K562 (cell line): ENCODE results near the gene SERTAD3. TPM values are rescaled to one million over a fixed set of nuclear protein-coding genes. Genes with fewer than 3 reads are reported as not detected.

Experiments
- ATAC-seq: fragments of 200-7000 bp; cut with Tn5 transposase; 3 replicates; pipeline ENCODE4 v1.9.1; 2020; ENCODE audit warnings: moderate library complexity
- BruUV-seq: library from RNA; stranded (reverse); fragments of 400-500 nt; replicated peaks from 2 replicates; lab custom pipeline; 2021; lab: Mats Ljungman, UMichigan
- CTCF ChIA-PET: fragments of 300-600 bp; formaldehyde crosslinking; extraction: SDS; loops from one replicate; lab custom pipeline; 2021; ENCODE audit warnings: low intra/inter-chr PET ratio; lab: Yijun Ruan, JAX
- POLR2A ChIA-PET: fragments of 300-600, 350-650 bp; sonication (Branson Sonifier 250); formaldehyde crosslinking; extraction: SDS; loops from one replicate; lab custom pipeline; 2021; ENCODE audit warnings: antibody characterized with exemption, inconsistent platforms; lab: Yijun Ruan, JAX
- DNase-seq, 4 experiments: peaks; one replicate each; pipeline versions ENCODE4 v3.0.0 to v3.0.0-alpha.2; 2011 to 2018; ENCODE audit warnings: low spot score in 3 of 4, mixed read lengths in 3 of 4; ENCODE audit errors: extremely low read depth in 1 of 4
- FAIRE-seq: peaks from 2 replicates; lab custom pipeline; 2011; peaks lifted over from hg19 to GRCh38; lab: Jason Lieb, UNC
- H2AFZ ChIP-seq: 2 replicates; pipeline ENCODE4 v1.6.0; 2011; ENCODE audit warnings: low read depth, low read length, control low read depth, inconsistent platforms
- H3K27ac ChIP-seq: fragments of 200-600 bp; 3 replicates; pipeline ENCODE4 v1.8.0; 2011; ENCODE audit warnings: low read depth, mild to moderate bottlenecking, control low read depth, inconsistent platforms, low read length, moderate library complexity, mixed read lengths; ENCODE audit errors: extremely low read depth
- H3K27me3 ChIP-seq, 2 experiments: fragments of 300-600 bp in 1 of 2; 2 replicates in 1 of 2; 3 replicates in 1 of 2; pipeline versions ENCODE4 v1.6.0 to v1.8.0; 2011; ENCODE audit warnings: inconsistent platforms in 2 of 2, low read length in 2 of 2, mild to moderate bottlenecking in 1 of 2, mixed read lengths in 1 of 2, moderate library complexity in 1 of 2; ENCODE audit not compliant: control insufficient read depth in 2 of 2, insufficient read depth in 2 of 2
- H3K36me3 ChIP-seq: fragments of 300-600 bp; 3 replicates; pipeline ENCODE4 v1.8.0; 2011; ENCODE audit warnings: mild to moderate bottlenecking, low read length, inconsistent platforms; ENCODE audit not compliant: control insufficient read depth, insufficient read depth
- H3K4me1 ChIP-seq, 2 experiments: fragments of 200-600 bp in 1 of 2; replicated peaks in 1 of 2; 2 replicates in 1 of 2; 3 replicates in 1 of 2; pipeline versions ENCODE4 v1.5.1 to v1.8.0; 2011; ENCODE audit warnings: inconsistent platforms in 2 of 2, low read length in 2 of 2, mild to moderate bottlenecking in 1 of 2, mixed read lengths in 1 of 2, moderate library complexity in 1 of 2; ENCODE audit not compliant: control insufficient read depth in 2 of 2, insufficient read depth in 2 of 2
- H3K4me2 ChIP-seq: 2 replicates; pipeline ENCODE4 v1.6.1; 2011; ENCODE audit warnings: low read length, control low read depth, inconsistent platforms, mixed read lengths; ENCODE audit not compliant: insufficient read depth
- H3K4me3 ChIP-seq: fragments of 200-600 bp; sonication (generic), shearing (Covaris generic); 2 replicates; pipeline ENCODE4 v1.5.1; 2016; ENCODE audit warnings: control low read depth, inconsistent platforms
- H3K79me2 ChIP-seq: fragments of 200-600 bp; 3 replicates; pipeline ENCODE4 v1.8.0; 2011; ENCODE audit warnings: low read length, inconsistent platforms; ENCODE audit not compliant: control insufficient read depth, insufficient read depth
- H3K9ac ChIP-seq, 2 experiments: 2 replicates each; pipeline versions ENCODE4 v1.6.0 to v1.6.1; 2011; ENCODE audit warnings: low read depth in 2 of 2, low read length in 2 of 2, control low read depth in 1 of 2, inconsistent platforms in 1 of 2, mild to moderate bottlenecking in 1 of 2, mixed read lengths in 1 of 2; ENCODE audit not compliant: insufficient read depth in 1 of 2
- H3K9me1 ChIP-seq: one replicate; pipeline ENCODE4 v1.6.0; 2011; ENCODE audit warnings: inconsistent platforms, mild to moderate bottlenecking, low read length, moderate library complexity; ENCODE audit not compliant: control insufficient read depth, insufficient read depth
- H3K9me3 ChIP-seq: replicated peaks from 2 replicates; pipeline ENCODE4 v1.5.1; 2011; ENCODE audit warnings: low read depth, low read length, inconsistent platforms; ENCODE audit not compliant: control insufficient read depth, insufficient read depth
- H4K20me1 ChIP-seq: replicated peaks from 2 replicates; pipeline ENCODE4 v1.6.1; 2011; ENCODE audit warnings: low read length, inconsistent platforms, mixed read lengths; ENCODE audit not compliant: control insufficient read depth, insufficient read depth
- CCNT2 ChIP-seq: IDR thresholded peaks from 2 replicates; pipeline ENCODE4 v1.6.1; 2011; ENCODE audit warnings: borderline replicate concordance, low read depth, mild to moderate bottlenecking, moderate library complexity, mixed read lengths, low read length; ENCODE audit not compliant: insufficient read length; ENCODE audit errors: extremely low read depth
- DACH1 ChIP-seq: fragments of 450-650 bp; IDR thresholded peaks from 2 replicates; pipeline ENCODE4 v1.6.1; 2018; ENCODE audit not compliant: partially characterized antibody
- GATAD2B ChIP-seq: fragments of 450-650 bp; IDR thresholded peaks from 2 replicates; pipeline ENCODE4 v1.6.1; 2017; ENCODE audit warnings: mild to moderate bottlenecking, borderline replicate concordance
- IRF2 ChIP-seq: sonication (generic); formaldehyde crosslinking; IDR thresholded peaks from 2 replicates; pipeline ENCODE4 v1.8.1; 2022; ENCODE audit warnings: mild to moderate bottlenecking, missing genetic modification reagents
- NFIC ChIP-seq: fragments of 450-650 bp; IDR thresholded peaks from 2 replicates; pipeline ENCODE4 v1.6.1; 2017; ENCODE audit warnings: mild to moderate bottlenecking, inconsistent platforms
- POLR2A ChIP-seq: fragments of 450-650 bp; conservative IDR thresholded peaks from 2 replicates; pipeline ENCODE4 v1.6.1; 2016
- POLR2B ChIP-seq: fragments of 450-650 bp; IDR thresholded peaks from 2 replicates; pipeline ENCODE4 v1.6.1; 2018; ENCODE audit warnings: low read depth; ENCODE audit not compliant: partially characterized antibody
- POLR2G ChIP-seq: fragments of 200-400 bp; formaldehyde crosslinking; IDR thresholded peaks from 2 replicates; pipeline ENCODE4 v1.6.1; 2017; ENCODE audit warnings: low read depth, mild to moderate bottlenecking, antibody characterized with exemption, low read length, moderate library complexity
- PRMT5 ChIP-seq: sonication (generic); formaldehyde crosslinking; IDR thresholded peaks from 2 replicates; pipeline ENCODE4 v1.5.0; 2020; ENCODE audit warnings: missing genetic modification reagents
- SNIP1 ChIP-seq: fragments of 450-650 bp; IDR thresholded peaks from 2 replicates; pipeline ENCODE4 v1.7.1; 2017; ENCODE audit warnings: low read depth, mild to moderate bottlenecking
- SUPT5H ChIP-seq: fragments of 450-650 bp; IDR thresholded peaks from 2 replicates; pipeline ENCODE4 v1.6.1; 2016
- XRCC3 ChIP-seq: fragments of 450-650 bp; IDR thresholded peaks from 2 replicates; pipeline ENCODE4 v1.6.1; 2017; ENCODE audit warnings: mild to moderate bottlenecking, moderate library complexity
- ZFP30 ChIP-seq: fragments of 250-450 bp; sonication (Bioruptor Pico); IDR thresholded peaks from 2 replicates; pipeline ENCODE4 v1.8.0; 2022; ENCODE audit warnings: moderate library complexity, mild to moderate bottlenecking, inconsistent platforms, borderline replicate concordance
- ZFPM2 ChIP-seq: fragments of 250-450 bp; sonication (Bioruptor Pico); IDR thresholded peaks from 2 replicates; pipeline ENCODE4 v1.5.1; 2022; ENCODE audit warnings: mild to moderate bottlenecking
- ZNF24 ChIP-seq: fragments of 450-650 bp; IDR thresholded peaks from 2 replicates; pipeline ENCODE4 v1.6.1; 2016
- WGBS: fragments of 100-300 bp; shearing (Covaris generic); methylation state at CpG from one replicate; pipeline ENCODE4 v1.1.6; 2016; ENCODE audit warnings: low coverage, mixed read lengths; ENCODE audit not compliant: insufficient coverage; ENCODE audit errors: missing lambda C conversion rate; 5-methylcytosine and 5-hydroxymethylcytosine counted together
- in situ Hi-C: fragments of 300-500 bp; cut with MboI; formaldehyde crosslinking; loops from 4 replicates; pipeline ENCODE4 v1.15.0; 2018; ENCODE audit warnings: inconsistent platforms, mixed read lengths
- intact Hi-C: fragments of 100-400 bp; cut with micrococcal nuclease; formaldehyde crosslinking; loops from 2 replicates; pipeline ENCODE4 v1.14.2; 2022
- polyA plus RNA-seq, 8 experiments: library from polyadenylated mRNA; depleted of rRNA in 4 of 8; stranded (reverse) in 5 of 8; unstranded in 3 of 8; fragments of >200 nt; fragmentation: Nextera tagmentation in 2 of 8; fragmentation: Illumina TruSeq in 1 of 8; extraction: Ambion mirVana in 2 of 8; extraction: Trizol in 1 of 8; gene quantifications; 2 replicates each; pipeline versions ENCODE4 v1.2.1 to v1.2.3, GENCODE V29; 2011 to 2014; ENCODE audit warnings: inconsistent platforms in 1 of 8, missing spikeins in 1 of 8
- total RNA-seq, 7 experiments: library from RNA; depleted of rRNA in 6 of 7; stranded (reverse); fragments of >200 nt in 6 of 7; fragmentation: Illumina TruSeq in 2 of 7; extraction: Trizol in 2 of 7; gene quantifications; 2 replicates each; pipeline versions ENCODE4 v1.2.1 to v1.2.3, GENCODE V29; 2011 to 2021; ENCODE audit warnings: low replicate concordance in 1 of 7
- TF ChIP-seq, protein P1 (sequence below): sonication (generic); formaldehyde crosslinking; IDR thresholded peaks from 2 replicates; pipeline ENCODE4 v1.9.0; 2022; ENCODE audit warnings: mild to moderate bottlenecking, missing genetic modification reagents
- TF ChIP-seq, protein P2 (sequence below): sonication (generic); formaldehyde crosslinking; IDR thresholded peaks from 2 replicates; pipeline ENCODE4 v1.8.1; 2023; ENCODE audit warnings: mild to moderate bottlenecking, missing genetic modification reagents, moderate library complexity

The SERTAD3 gene
- total and polyA plus RNA-seq, 9 of the 15 experiments (the other 6 are each of a cell fraction or from before 2014, with no cell fraction given): 5.4 to 28.9 (median 17.5) TPM

DNA sequence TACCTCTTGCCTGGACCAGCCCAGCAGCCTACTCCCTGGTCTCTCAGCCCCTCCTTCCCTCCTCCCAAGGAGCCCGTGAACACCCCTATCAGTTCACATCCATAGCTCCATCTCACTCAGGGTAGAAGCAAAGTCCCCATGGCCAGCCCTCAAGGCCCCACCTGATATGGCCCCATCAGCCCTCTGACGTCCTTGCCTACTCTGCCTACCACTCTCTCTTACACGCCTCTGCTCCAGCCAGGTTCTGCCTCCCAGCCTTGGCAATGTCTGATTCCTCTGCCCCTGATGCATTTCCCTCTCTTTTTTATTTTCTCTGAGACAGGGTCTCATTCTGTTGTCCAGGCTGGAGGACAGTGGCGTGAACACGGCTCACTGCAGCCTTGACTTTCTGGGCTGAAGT is 7.9 kb upstream of the SERTAD3 start:
- Histone ChIP-seq H2AFZ (no peak overlapping the region), H3K9me3 (no peaks in the 10 kb centered on the region), H3K9me1 (no peaks in the 10 kb centered on the region), H3K4me3 (no peak overlapping the region), H3K36me3 (peaks cover 82% of the 10 kb centered on the region), H3K79me2 (no peaks in the 10 kb centered on the region), H3K4me1 (peaks cover 4 to 5% of the 10 kb centered on the region in 2 experiments; a peak in 3 of 5 replicates), H3K9ac (peak overlapping the region in 1 of 2 experiments; percentile 15; a peak in 1 of 4 replicates), H4K20me1 (no peaks in the 10 kb centered on the region; the same call in 1 of the 2 replicates)
- WGBS: 74% methylated on average over 5 of the region's 5 CpGs
- no peak for FAIRE-seq
- no TSS peak for BruUV-seq
- in situ Hi-C loops: no loop called here
- TF ChIP-seq POLR2G: no peak
- TF ChIP-seq ZNF24: no peak
- peak; percentile 65 for TF ChIP-seq SUPT5H
- peak; percentile 42; the same call in 1 of the 2 replicates for TF ChIP-seq POLR2A
- peak; percentile 56 for TF ChIP-seq POLR2B
- TF ChIP-seq, all 486 proteins: peak for 3
- POLR2A ChIA-PET: interaction anchor here (0.7 to 1.7 kb wide), 4 partner anchors 9 to 758 kb away, joined by 3 to 7 read pairs (median 4); no protein-coding TSS in a partner anchor
- no peak overlapping the region for H3K4me2 ChIP-seq
- H3K27me3 ChIP-seq: no peaks in the 10 kb centered on the region
- ATAC-seq: peak; percentile 34
- no peak for DNase-seq
- CTCF ChIA-PET: no interaction called here
- H3K27ac ChIP-seq: no peak overlapping the region
- intact Hi-C loops: no loop called here

DNA sequence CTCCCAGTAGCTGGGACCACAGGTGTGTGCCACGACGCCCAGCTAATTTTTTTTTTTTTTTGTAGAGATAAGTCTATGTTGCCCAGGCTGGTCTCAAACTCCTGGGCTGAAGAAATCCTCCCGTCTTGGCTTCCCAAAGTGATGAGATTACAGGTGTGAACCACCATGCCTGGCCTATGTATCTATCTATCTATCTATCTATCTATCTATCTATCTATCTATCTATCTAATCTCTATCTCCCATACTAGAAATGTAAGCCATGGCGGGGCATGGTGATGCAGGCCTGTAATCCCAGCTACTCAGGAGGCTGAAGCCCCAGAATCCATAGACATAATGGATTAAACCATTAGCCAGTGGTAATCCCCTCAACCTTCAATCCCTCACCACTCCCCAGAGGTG is 6.5 kb upstream of the SERTAD3 start:
- WGBS: 92% methylated on average over 4 of the region's 4 CpGs
- Histone ChIP-seq H3K4me3 (no peak overlapping the region), H3K79me2 (no peaks in the 10 kb centered on the region), H3K9me3 (no peaks in the 10 kb centered on the region), H3K27me3 (no peaks in the 10 kb centered on the region), H4K20me1 (no peaks in the 10 kb centered on the region; the same call in 1 of the 2 replicates), H3K27ac (no peak overlapping the region), H3K9ac (no peak overlapping the region), H3K4me1 (peaks cover 13 to 14% of the 10 kb centered on the region in 2 experiments; a peak in 4 of 5 replicates), H3K4me2 (no peak overlapping the region), H3K36me3 (peaks cover 69% of the 10 kb centered on the region), H3K9me1 (no peaks in the 10 kb centered on the region), H2AFZ (no peak overlapping the region)
- ChIA-PET CTCF (no interaction called here), POLR2A (interaction anchor here (1.0 kb wide), 1 partner anchor 12 kb away, joined by 3 read pairs; no protein-coding TSS in a partner anchor)
- no peak for FAIRE-seq
- intact Hi-C loops (no loop called here), in situ Hi-C loops (no loop called here)
- DNase-seq: no peak
- ATAC-seq: no peak
- no TSS peak for BruUV-seq
- TF ChIP-seq XRCC3: no peak
- TF ChIP-seq, protein P1, sequence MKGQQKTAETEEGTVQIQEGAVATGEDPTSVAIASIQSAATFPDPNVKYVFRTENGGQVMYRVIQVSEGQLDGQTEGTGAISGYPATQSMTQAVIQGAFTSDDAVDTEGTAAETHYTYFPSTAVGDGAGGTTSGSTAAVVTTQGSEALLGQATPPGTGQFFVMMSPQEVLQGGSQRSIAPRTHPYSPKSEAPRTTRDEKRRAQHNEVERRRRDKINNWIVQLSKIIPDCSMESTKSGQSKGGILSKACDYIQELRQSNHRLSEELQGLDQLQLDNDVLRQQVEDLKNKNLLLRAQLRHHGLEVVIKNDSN: no peak
- no peak for TF ChIP-seq IRF2 (CRISPR knock-in tag)
- TF ChIP-seq, protein P2, sequence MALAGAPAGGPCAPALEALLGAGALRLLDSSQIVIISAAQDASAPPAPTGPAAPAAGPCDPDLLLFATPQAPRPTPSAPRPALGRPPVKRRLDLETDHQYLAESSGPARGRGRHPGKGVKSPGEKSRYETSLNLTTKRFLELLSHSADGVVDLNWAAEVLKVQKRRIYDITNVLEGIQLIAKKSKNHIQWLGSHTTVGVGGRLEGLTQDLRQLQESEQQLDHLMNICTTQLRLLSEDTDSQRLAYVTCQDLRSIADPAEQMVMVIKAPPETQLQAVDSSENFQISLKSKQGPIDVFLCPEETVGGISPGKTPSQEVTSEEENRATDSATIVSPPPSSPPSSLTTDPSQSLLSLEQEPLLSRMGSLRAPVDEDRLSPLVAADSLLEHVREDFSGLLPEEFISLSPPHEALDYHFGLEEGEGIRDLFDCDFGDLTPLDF (CRISPR knock-in tag): no peak
- peak; percentile 97 for TF ChIP-seq DACH1
- no peak for TF ChIP-seq NFIC
- peak; percentile 42; the same call in 1 of the 2 replicates for TF ChIP-seq GATAD2B
- no peak for TF ChIP-seq SNIP1
- TF ChIP-seq ZFPM2: no peak
- no peak for TF ChIP-seq CCNT2
- no peak for TF ChIP-seq PRMT5 (CRISPR knock-in tag)
- TF ChIP-seq ZFP30 (CRISPR knock-in tag): no peak
